Osteoblast (primary cell): ENCODE data around the gene RASGRP4. TPM values are rescaled to one million over a fixed set of nuclear protein-coding genes. Genes with fewer than 3 reads are reported as not detected.

Source experiments
- DNase-seq: peaks from one replicate; pipeline ENCODE4 v3.0.0; 2011; ENCODE audit warnings: low spot score, mixed read lengths; ENCODE audit not compliant: insufficient read length; ENCODE audit errors: missing footprints
- H2AFZ ChIP-seq: 2 replicates; pipeline ENCODE4 v1.6.0; 2011; ENCODE audit warnings: mild to moderate bottlenecking, low read length
- H3K27ac ChIP-seq: 2 replicates; pipeline ENCODE4 v1.5.1; 2011; ENCODE audit warnings: mild to moderate bottlenecking, low read depth, low read length, moderate library complexity
- H3K27me3 ChIP-seq: 2 replicates; pipeline ENCODE4 v1.6.0; 2012; ENCODE audit warnings: mild to moderate bottlenecking, control low read depth, inconsistent platforms, low read length, moderate library complexity; ENCODE audit not compliant: insufficient read depth
- H3K36me3 ChIP-seq: 2 replicates; pipeline ENCODE4 v1.5.1; 2011; ENCODE audit warnings: mild to moderate bottlenecking, low read length, control low read depth, moderate library complexity; ENCODE audit not compliant: insufficient read depth
- H3K4me1 ChIP-seq: 2 replicates; pipeline ENCODE4 v1.5.1; 2011; ENCODE audit warnings: mild to moderate bottlenecking, low read length, control low read depth, moderate library complexity; ENCODE audit not compliant: insufficient read depth
- H3K4me2 ChIP-seq: 2 replicates; pipeline ENCODE4 v1.6.0; 2011; ENCODE audit warnings: mild to moderate bottlenecking, low read length; ENCODE audit not compliant: insufficient read depth
- H3K4me3 ChIP-seq: fragments of 200-600 bp; sonication (generic); 3 replicates; pipeline ENCODE4 v1.5.1; 2012; ENCODE audit warnings: mild to moderate bottlenecking, low read length, inconsistent platforms; ENCODE audit not compliant: insufficient read depth
- H3K79me2 ChIP-seq: 2 replicates; pipeline ENCODE4 v1.6.0; 2012; ENCODE audit warnings: mild to moderate bottlenecking, low read length, control low read depth, inconsistent platforms; ENCODE audit not compliant: insufficient read depth
- H3K9me3 ChIP-seq: 2 replicates; pipeline ENCODE4 v1.5.1; 2011; ENCODE audit warnings: low read depth, low read length, control low read depth
- H4K20me1 ChIP-seq: 2 replicates; pipeline ENCODE4 v1.6.0; 2012; ENCODE audit warnings: mild to moderate bottlenecking, low read length, control low read depth; ENCODE audit not compliant: insufficient read depth
- CTCF ChIP-seq: IDR thresholded peaks from 2 replicates; pipeline ENCODE4 v1.5.1; 2011; ENCODE audit warnings: mild to moderate bottlenecking, low read depth, low read length, moderate library complexity; ENCODE audit errors: extremely low read depth
- total RNA-seq: library from RNA; depleted of rRNA; stranded (reverse); fragments of >200 nt; gene quantifications from 2 replicates; pipeline ENCODE4 v1.2.3, GENCODE V29; 2012

The RASGRP4 gene
- total RNA-seq, 1 donor = not detected

DNA sequence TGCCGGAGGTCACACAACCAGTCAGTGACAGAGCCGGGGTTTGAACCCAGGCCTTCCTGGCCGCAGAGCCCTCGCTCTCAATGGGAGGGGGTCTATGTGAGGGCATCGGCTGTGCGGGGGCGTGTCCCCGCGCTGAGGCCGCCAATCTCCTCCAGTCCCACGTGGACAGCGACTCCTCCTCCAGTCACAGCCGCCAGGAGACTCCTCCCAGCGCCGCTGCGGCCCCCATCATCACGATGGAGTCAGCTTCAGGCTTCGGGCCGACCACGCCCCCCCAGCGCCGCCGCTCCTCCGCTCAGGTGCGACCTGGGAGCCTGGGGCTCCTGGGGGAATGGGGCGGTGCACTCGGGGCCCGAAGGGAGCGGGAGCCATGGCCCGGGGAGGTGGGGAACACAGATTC is 31.5 kb downstream of the RASGRP4 start:
- no peak overlapping the region for H2AFZ ChIP-seq
- no peak overlapping the region for H3K4me2 ChIP-seq
- H3K79me2 ChIP-seq = peaks cover 15% of the 10 kb centered on the region
- peaks cover 43% of the 10 kb centered on the region for H3K36me3 ChIP-seq
- H3K9me3 ChIP-seq = no peaks in the 10 kb centered on the region
- no peak overlapping the region for H3K27ac ChIP-seq
- H3K4me1 ChIP-seq = peaks cover 21% of the 10 kb centered on the region
- H3K4me3 ChIP-seq = no peak overlapping the region
- peaks cover 17% of the 10 kb centered on the region for H4K20me1 ChIP-seq
- no peaks in the 10 kb centered on the region for H3K27me3 ChIP-seq
- no peak for TF ChIP-seq CTCF
- peak; percentile 51 for DNase-seq

DNA sequence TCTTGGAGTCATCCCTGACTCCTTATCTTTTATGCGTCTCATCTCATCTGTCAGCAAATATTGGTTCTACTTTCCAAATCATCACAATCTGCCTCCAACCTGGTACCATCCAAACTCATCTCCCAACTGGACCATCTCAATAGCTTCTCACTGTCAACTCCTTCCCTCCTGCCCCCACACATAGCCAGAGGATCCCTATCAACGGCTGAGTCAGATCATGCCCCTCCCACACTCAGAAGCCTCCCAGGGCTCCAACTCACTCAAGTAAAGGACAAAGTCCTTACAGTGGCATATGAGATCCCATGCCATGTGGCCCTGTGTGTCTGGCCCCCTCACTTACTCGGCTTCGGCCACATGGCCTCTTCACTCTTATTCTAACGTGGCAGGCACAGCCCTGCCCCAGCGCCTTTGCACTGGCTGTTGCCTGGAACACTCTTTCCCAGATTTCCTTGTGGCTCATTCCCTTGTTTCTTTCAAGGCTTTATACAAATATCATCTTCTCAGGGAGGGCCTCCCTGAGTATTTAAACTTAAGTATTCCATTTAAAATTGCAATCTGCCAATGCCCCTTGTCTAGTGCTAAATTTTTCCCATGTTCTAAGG is 33.2 kb downstream of the RASGRP4 start:
- peaks cover 23% of the 10 kb centered on the region for H3K79me2 ChIP-seq
- peaks cover 24% of the 10 kb centered on the region for H3K4me1 ChIP-seq
- H3K4me3 ChIP-seq = no peak overlapping the region
- no peaks in the 10 kb centered on the region for H3K9me3 ChIP-seq
- no peak for TF ChIP-seq CTCF
- peak; percentile 96 for DNase-seq
- no peaks in the 10 kb centered on the region for H3K27me3 ChIP-seq
- H3K36me3 ChIP-seq = peaks cover 43% of the 10 kb centered on the region
- peak overlapping the region; percentile 23 for H3K27ac ChIP-seq
- H2AFZ ChIP-seq = no peak overlapping the region
- peaks cover 17% of the 10 kb centered on the region for H4K20me1 ChIP-seq
- no peak overlapping the region for H3K4me2 ChIP-seq

DNA sequence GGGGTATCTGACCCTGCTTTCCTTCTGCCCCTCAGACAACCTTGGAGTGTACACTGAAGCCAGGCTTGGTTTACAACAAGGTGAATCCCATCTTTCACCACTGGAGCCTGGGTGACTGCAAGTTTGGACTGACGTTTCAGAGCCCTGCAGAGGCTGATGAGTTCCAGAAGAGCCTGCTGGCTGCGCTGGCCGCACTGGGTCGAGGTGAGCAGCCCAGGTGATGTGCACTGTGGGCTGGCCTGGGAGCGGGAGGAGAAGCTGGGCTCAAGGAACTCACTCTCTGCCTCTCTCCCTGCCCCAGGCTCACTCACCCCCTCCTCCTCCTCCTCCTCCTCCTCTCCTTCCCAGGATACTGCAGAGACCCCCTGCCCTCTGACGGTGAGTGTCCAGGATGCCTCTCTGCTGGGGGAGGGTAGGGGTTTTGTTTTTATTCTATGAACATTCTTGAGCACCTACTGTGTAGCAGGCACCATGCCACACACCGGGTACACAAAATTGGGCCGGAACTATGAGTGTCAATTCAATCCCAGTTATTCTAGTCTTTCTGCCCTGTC is 34.0 kb downstream of the RASGRP4 start:
- peaks cover 17% of the 10 kb centered on the region for H4K20me1 ChIP-seq
- H3K27ac ChIP-seq = no peak overlapping the region
- H3K27me3 ChIP-seq = no peaks in the 10 kb centered on the region
- no peak overlapping the region for H2AFZ ChIP-seq
- no peak for TF ChIP-seq CTCF
- peaks cover 41% of the 10 kb centered on the region for H3K36me3 ChIP-seq
- no peak overlapping the region for H3K4me2 ChIP-seq
- no peak overlapping the region for H3K4me3 ChIP-seq
- H3K79me2 ChIP-seq = peaks cover 23% of the 10 kb centered on the region
- peaks cover 27% of the 10 kb centered on the region for H3K4me1 ChIP-seq
- no peaks in the 10 kb centered on the region for H3K9me3 ChIP-seq
- peak; percentile 86 for DNase-seq
